AG04450 (cell line): ENCODE measurements around the gene CD200. TPM values are rescaled to one million over a fixed set of nuclear protein-coding genes. Genes with fewer than 3 reads are reported as not detected.
"Not testable (repeated sequence)": the region's sequence is repeated elsewhere in the genome, so short reads cannot be mapped to it uniquely, and the experiment has no call there.

Source experiments
- CTCF ChIA-PET: fragments of 300-600, 350-600 bp; formaldehyde crosslinking; extraction: SDS; loops from one replicate; lab custom pipeline; 2022; ENCODE audit warnings: antibody characterized with exemption, inconsistent platforms; lab: Charles Lee
- POLR2A ChIA-PET: fragments of 350-600 bp; formaldehyde crosslinking; extraction: SDS; loops from one replicate; lab custom pipeline; 2021; ENCODE audit warnings: antibody characterized with exemption, inconsistent platforms; lab: Yijun Ruan, JAX
- DNase-seq: peaks from one replicate; pipeline ENCODE4 v3.0.0-alpha.2; 2011; ENCODE audit warnings: low read depth, low spot score
- H3K27ac ChIP-seq: one replicate; pipeline ENCODE4 v1.5.1; 2012; ENCODE audit warnings: low read depth, low read length, control low read depth
- H3K27me3 ChIP-seq: one replicate; pipeline ENCODE4 v1.6.0; 2012; ENCODE audit warnings: low read length; ENCODE audit not compliant: control insufficient read depth, insufficient read depth
- H3K4me3 ChIP-seq: 2 replicates; pipeline ENCODE4 v1.5.1; 2011; ENCODE audit warnings: mild to moderate bottlenecking, low read depth, low read length, control low read depth
- H3K9me3 ChIP-seq: 2 replicates; pipeline ENCODE4 v1.5.1; 2012; ENCODE audit warnings: low read length; ENCODE audit not compliant: control insufficient read depth, insufficient read depth
- polyA plus RNA-seq: library from polyadenylated mRNA; depleted of rRNA; stranded (reverse); fragments of >200 nt; gene quantifications from 2 replicates; pipeline ENCODE4 v1.2.3, GENCODE V29; 2011
- TF ChIP-seq, protein P1 (sequence below): IDR thresholded peaks from 2 replicates; pipeline ENCODE4 v1.5.1; 2011; ENCODE audit warnings: low read depth, low read length, control low read depth, inconsistent platforms

The CD200 gene
- polyA plus RNA-seq, 1 experiment, result 3.4 TPM

DNA sequence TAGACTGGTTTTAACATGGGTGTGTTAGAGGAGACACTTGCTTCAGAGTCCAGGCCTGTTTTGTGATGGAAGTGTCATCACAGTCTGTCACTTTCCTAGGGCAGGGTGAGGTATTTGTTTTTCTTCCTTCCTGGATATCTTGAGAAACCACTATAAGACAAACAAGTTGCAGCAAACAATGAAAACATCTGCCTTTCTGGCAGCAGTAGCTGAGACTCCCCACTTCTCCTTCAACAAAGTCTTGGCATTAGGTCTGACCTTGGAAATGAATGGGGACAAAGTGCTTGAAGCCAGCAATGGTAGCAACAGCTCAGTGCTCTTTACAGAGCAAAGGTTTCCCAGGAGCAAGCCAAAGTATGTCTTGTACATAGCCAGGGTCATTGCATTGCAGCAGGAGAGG is 64.6 kb downstream of the CD200 start:
- CTCF ChIA-PET, result no interaction called here

DNA sequence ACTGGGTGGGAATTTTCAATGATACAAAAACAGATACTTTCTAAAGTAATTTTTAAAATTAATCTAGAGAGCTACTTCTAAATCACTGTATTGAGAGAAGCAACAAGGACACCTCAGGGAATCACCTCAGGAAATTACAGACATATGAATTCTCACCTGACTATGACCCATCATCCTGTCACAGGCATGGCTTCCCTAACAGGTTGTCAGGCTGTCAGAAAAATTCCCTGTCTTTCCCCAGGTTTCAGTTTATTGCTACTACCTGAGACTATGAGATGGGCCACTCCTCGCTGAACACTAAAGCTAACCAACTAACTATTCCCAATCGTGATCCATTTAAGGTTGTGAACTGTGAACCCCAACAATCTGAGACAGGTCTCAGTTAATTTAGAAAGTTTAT is 66.1 kb downstream of the CD200 start:
- CTCF ChIA-PET, result no interaction called here
- POLR2A ChIA-PET, result no interaction called here
- no peak overlapping the region for H3K4me3 ChIP-seq
- TF ChIP-seq, protein P1, sequence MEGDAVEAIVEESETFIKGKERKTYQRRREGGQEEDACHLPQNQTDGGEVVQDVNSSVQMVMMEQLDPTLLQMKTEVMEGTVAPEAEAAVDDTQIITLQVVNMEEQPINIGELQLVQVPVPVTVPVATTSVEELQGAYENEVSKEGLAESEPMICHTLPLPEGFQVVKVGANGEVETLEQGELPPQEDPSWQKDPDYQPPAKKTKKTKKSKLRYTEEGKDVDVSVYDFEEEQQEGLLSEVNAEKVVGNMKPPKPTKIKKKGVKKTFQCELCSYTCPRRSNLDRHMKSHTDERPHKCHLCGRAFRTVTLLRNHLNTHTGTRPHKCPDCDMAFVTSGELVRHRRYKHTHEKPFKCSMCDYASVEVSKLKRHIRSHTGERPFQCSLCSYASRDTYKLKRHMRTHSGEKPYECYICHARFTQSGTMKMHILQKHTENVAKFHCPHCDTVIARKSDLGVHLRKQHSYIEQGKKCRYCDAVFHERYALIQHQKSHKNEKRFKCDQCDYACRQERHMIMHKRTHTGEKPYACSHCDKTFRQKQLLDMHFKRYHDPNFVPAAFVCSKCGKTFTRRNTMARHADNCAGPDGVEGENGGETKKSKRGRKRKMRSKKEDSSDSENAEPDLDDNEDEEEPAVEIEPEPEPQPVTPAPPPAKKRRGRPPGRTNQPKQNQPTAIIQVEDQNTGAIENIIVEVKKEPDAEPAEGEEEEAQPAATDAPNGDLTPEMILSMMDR, result no peak
- H3K27me3 ChIP-seq, result no peaks in the 10 kb centered on the region
- no peaks in the 10 kb centered on the region for H3K9me3 ChIP-seq
- H3K27ac ChIP-seq, result no peak overlapping the region
- no peak for DNase-seq

More for the DNA sequence above, 64.6 kb downstream of the CD200 start:
- Histone ChIP-seq H3K4me3 (no peak overlapping the region), H3K27me3 (no peaks in the 10 kb centered on the region), H3K27ac (no peak overlapping the region), H3K9me3 (no peaks in the 10 kb centered on the region)
- POLR2A ChIA-PET, result no interaction called here
- no peak for DNase-seq
- TF ChIP-seq, protein P1, result no peak

DNA sequence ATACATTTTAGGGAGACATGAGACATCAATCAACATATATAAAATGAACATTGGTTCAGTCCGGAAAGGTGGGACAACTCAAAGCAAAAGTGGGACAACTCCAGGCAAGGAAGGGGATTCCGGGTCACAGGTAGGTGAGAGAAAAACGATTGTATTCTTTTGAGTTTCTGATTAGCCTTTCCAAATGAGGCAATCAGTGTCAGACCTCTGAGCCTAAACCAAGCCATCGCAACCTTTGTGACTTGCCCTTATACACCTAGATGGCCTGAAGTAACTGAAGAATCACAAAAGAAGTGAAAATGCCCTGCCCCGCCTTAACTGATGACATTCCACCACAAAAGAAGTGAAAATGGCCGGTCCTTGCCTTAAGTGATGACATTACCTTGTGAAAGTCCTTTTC is 66.6 kb downstream of the CD200 start:
- H3K27me3 ChIP-seq, CTCF ChIA-PET, POLR2A ChIA-PET, H3K27ac ChIP-seq, H3K4me3 ChIP-seq, DNase-seq, H3K9me3 ChIP-seq: not testable (repeated sequence)

DNA sequence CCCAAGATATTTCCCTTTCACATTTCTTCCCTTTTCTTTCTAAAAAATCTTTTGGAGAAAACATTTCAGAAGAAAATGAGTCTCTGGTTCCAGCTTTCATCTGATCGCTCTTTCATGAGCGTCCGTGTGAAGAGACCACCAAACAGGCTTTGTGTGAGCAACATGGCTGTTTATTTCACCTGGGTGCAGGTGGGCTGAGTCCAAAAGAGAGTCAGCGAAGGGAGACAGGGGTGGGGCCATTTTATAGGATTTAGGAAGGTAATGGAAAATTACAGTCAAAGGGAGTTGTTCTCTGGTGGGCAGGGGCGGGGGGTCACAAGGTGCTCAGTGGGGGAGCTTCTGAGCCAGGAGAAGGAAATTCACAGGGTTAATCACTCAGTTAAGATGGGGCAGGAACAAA is 67.4 kb downstream of the CD200 start:
- H3K4me3 ChIP-seq, H3K27ac ChIP-seq, H3K27me3 ChIP-seq, H3K9me3 ChIP-seq, POLR2A ChIA-PET, DNase-seq: not testable (repeated sequence)
- CTCF ChIA-PET, result interaction anchor here (0.7 kb wide), 1 partner anchor 264 kb away, joined by 3 read pairs; no protein-coding TSS in a partner anchor

DNA sequence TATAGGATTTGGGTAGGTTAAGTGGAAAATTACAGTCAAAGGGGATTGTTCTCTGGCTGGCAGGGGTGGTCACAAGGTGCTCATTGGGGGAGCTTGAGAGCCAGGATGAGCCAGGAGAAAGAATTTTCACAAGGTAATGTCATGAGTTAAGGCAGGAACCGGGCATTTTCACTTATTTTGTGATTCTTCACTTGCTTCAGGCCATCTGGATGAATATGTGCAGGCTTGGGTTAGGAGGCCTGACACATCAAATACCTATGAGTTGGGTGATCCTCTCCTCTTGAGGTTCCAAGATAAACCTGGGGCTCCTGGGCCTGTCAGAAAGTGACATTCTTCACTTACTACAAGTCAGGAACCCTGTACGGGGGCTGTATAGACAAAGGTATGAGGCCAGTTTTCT is 68.7 kb downstream of the CD200 start:
- H3K4me3 ChIP-seq, result no peak overlapping the region
- DNase-seq, result no peak
- TF ChIP-seq, protein P1, result no peak
- no peaks in the 10 kb centered on the region for H3K9me3 ChIP-seq
- ChIA-PET CTCF (no interaction called here), POLR2A (no interaction called here)
- H3K27me3 ChIP-seq, result no peaks in the 10 kb centered on the region
- no peak overlapping the region for H3K27ac ChIP-seq

DNA sequence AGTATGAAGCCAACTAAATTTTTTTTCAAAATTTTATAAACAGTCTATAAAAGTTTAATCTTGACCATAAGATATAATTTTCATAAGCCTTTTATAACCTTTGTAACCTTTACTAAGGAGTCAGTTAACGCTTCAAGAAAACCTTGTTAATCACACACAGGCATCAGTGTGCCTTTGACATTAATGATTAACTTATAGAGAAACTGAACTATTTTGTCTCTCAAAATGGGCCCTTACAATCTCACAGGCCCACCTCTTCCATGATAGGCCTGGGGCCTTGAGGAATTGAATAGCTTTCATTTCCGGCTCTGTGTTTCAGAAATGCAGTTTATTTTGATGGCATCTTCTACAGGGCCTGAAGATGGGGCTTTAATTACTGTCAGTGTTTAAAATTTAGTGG is 70.1 kb downstream of the CD200 start:
- no peak for DNase-seq
- Histone ChIP-seq H3K27ac (no peak overlapping the region), H3K27me3 (no peaks in the 10 kb centered on the region), H3K9me3 (no peaks in the 10 kb centered on the region), H3K4me3 (no peak overlapping the region)
- TF ChIP-seq, protein P1, result no peak
- POLR2A ChIA-PET, result no interaction called here
- CTCF ChIA-PET, result no interaction called here

DNA sequence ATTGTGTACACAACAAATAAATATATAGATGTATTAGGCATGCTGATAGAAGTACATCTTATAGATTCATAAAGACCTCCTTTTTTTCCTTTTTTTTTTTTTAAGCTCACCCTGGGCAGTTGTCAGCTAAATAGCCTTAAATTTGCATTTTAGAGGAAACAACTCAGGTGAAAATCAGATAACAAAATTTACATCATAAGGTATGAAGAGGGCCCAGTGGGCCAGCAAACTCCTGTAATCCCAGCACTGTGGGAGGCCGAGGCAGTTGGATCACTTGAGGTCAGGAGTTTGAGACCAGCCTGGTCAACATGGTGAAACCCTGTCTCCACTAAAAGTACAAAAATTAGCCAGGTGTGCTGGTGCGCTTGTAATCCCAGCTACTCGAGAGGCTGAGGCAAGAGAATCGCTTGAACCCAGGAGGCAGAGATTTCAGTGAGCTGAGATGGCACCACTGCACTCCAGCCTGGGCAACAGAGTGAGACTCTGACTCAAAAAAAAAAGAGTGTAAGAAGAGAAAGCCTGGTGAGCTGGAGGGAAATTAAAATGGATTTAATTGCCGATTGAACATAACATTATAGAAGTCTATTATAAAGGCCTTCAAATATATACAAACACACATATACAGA is 72.1 kb downstream of the CD200 start:
- H3K9me3 ChIP-seq, POLR2A ChIA-PET, DNase-seq, H3K27ac ChIP-seq, CTCF ChIA-PET, H3K4me3 ChIP-seq, H3K27me3 ChIP-seq: not testable (repeated sequence)
